HG02678 (cell line): ENCODE measurements around the gene PARVA.

ENCODE experiments used
- ATAC-seq: cut with Tn5 transposase; IDR thresholded peaks from one replicate; pipeline ENCODE4 v1.9.1; 2021; ENCODE audit warnings: mild to moderate bottlenecking, moderate library complexity; ENCODE audit not compliant: unreplicated experiment

PARVA gene

GRCh38 chr11:12577725-12578644 is 200.6 kb downstream of the PARVA start:
- ATAC-seq: no peak

GRCh38 chr11:12581416-12581815 is 204.0 kb downstream of the PARVA start:
- ATAC-seq: no peak

GRCh38 chr11:12581923-12582322 is 204.6 kb downstream of the PARVA start:
- no peak for ATAC-seq
